Glutamatergic neuron (in vitro differentiated cells): ENCODE data around the gene RAB14. TPM values are rescaled to one million over a fixed set of nuclear protein-coding genes. Genes with fewer than 3 reads are reported as not detected.

ENCODE experiments used
- DNase-seq: peaks from one replicate; pipeline ENCODE4 v3.0.0; 2022
- H3K27ac Mint-ChIP-seq: one replicate; pipeline ENCODE4 v1.8.0; 2020; ENCODE audit warnings: mild to moderate bottlenecking, mixed read lengths, inconsistent platforms; ENCODE audit not compliant: unreplicated experiment
- H3K27me3 Mint-ChIP-seq: one replicate; pipeline ENCODE4 v1.8.0; 2020; ENCODE audit warnings: mild to moderate bottlenecking, moderate library complexity, mixed read lengths, inconsistent platforms; ENCODE audit not compliant: unreplicated experiment
- H3K36me3 Mint-ChIP-seq: one replicate; pipeline ENCODE4 v1.8.0; 2020; ENCODE audit warnings: mild to moderate bottlenecking, mixed read lengths, inconsistent platforms; ENCODE audit not compliant: unreplicated experiment
- H3K4me1 Mint-ChIP-seq: one replicate; pipeline ENCODE4 v1.8.0; 2020; ENCODE audit warnings: mild to moderate bottlenecking, low read depth, mixed read lengths, inconsistent platforms; ENCODE audit not compliant: unreplicated experiment
- H3K4me3 Mint-ChIP-seq: one replicate; pipeline ENCODE4 v1.8.0; 2020; ENCODE audit warnings: mild to moderate bottlenecking, mixed read lengths, inconsistent platforms; ENCODE audit not compliant: unreplicated experiment
- H3K9me3 Mint-ChIP-seq: one replicate; pipeline ENCODE4 v1.8.0; 2020; ENCODE audit warnings: mild to moderate bottlenecking, moderate library complexity, mixed read lengths, inconsistent platforms; ENCODE audit not compliant: unreplicated experiment
- CTCF ChIP-seq: fragments of 200-600 bp; sonication (generic); IDR thresholded peaks from one replicate; pipeline ENCODE4 v1.5.0; 2021; ENCODE audit not compliant: partially characterized antibody, unreplicated experiment
- total RNA-seq: library from RNA; stranded (reverse); fragmentation: NEBNext Ultra II Directional; extraction: Animal tissue kit (Norgen Biotek cat#: 25700); gene quantifications from one replicate; pipeline ENCODE4 v1.2.1, GENCODE V29; 2021; ENCODE audit not compliant: unreplicated experiment

The RAB14 gene
- total RNA-seq, 1 donor from 2014 or later, result 50.7 TPM

GRCh38 chr9:121168052-121168451, 33.6 kb downstream of the RAB14 start:
- Mint-ChIP-seq H3K4me3 (no peak overlapping the region), H3K4me1 (no peaks in the 10 kb centered on the region), H3K27me3 (no peaks in the 10 kb centered on the region), H3K36me3 (no peaks in the 10 kb centered on the region), H3K9me3 (no peaks in the 10 kb centered on the region), H3K27ac (no peak overlapping the region)
- DNase-seq, result no peak
- no peak for TF ChIP-seq CTCF

GRCh38 chr9:121160025-121160424, 41.6 kb downstream of the RAB14 start:
- Mint-ChIP-seq H3K4me1 (no peaks in the 10 kb centered on the region), H3K27ac (no peak overlapping the region), H3K36me3 (no peaks in the 10 kb centered on the region), H3K4me3 (no peak overlapping the region), H3K9me3 (no peaks in the 10 kb centered on the region), H3K27me3 (no peaks in the 10 kb centered on the region)
- no peak for TF ChIP-seq CTCF
- no peak for DNase-seq

GRCh38 chr9:121157939-121158338, 43.7 kb downstream of the RAB14 start:
- no peak for TF ChIP-seq CTCF
- no peaks in the 10 kb centered on the region for H3K9me3 Mint-ChIP-seq
- H3K4me3 Mint-ChIP-seq, result no peak overlapping the region
- H3K27ac Mint-ChIP-seq, result no peak overlapping the region
- H3K27me3 Mint-ChIP-seq, result no peaks in the 10 kb centered on the region
- H3K36me3 Mint-ChIP-seq, result no peaks in the 10 kb centered on the region
- no peaks in the 10 kb centered on the region for H3K4me1 Mint-ChIP-seq
- no peak for DNase-seq

DNA sequence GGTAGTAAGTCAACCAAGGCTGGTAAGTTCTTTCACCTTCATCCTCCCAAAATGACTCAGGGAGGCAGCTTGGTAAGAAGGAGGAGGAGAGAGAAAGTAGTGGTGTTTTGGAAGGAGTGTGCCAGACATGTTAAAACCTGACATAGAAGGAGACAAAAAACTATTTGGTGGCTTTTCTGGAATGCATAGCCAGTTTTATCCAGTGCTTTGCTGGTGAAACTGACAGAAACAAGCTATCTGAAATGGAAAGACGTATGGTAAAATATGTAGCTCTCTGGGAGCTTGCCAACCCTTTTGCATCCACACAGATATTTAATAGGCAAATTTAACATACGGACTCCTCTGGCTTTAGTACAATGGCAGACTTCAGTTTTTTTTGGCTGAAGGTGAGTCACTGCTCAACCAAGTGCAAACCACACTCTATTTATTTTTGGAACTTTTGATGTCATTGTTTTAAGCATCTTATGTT, 45.4 kb downstream of the RAB14 start:
- H3K9me3 Mint-ChIP-seq, result no peaks in the 10 kb centered on the region
- no peaks in the 10 kb centered on the region for H3K27me3 Mint-ChIP-seq
- no peaks in the 10 kb centered on the region for H3K36me3 Mint-ChIP-seq
- H3K4me3 Mint-ChIP-seq, result no peak overlapping the region
- no peak overlapping the region for H3K27ac Mint-ChIP-seq
- no peak for TF ChIP-seq CTCF
- DNase-seq, result no peak
- H3K4me1 Mint-ChIP-seq, result no peaks in the 10 kb centered on the region

- Mint-ChIP-seq H3K4me1 (no peaks in the 10 kb centered on the region), H3K27ac (no peak overlapping the region), H3K9me3 (peaks cover 1% of the 10 kb centered on the region), H3K4me3 (no peak overlapping the region), H3K36me3 (no peaks in the 10 kb centered on the region), H3K27me3 (no peaks in the 10 kb centered on the region)
- no peak for TF ChIP-seq CTCF
- no peak for DNase-seq
Measured at GRCh38 chr9:121154782-121155181, 46.9 kb downstream of the RAB14 start.
